ENCODE results near the gene EIF3I. TPM values are rescaled to one million over a fixed set of nuclear protein-coding genes. Genes with fewer than 3 reads are reported as not detected.
A peak's percentile ranks its signal among the peaks of the same experiment; 100 is the strongest.

EIF3I gene
- total and polyA plus RNA-seq, 2 of the 13 experiments (the other 11 are each of a cell fraction or from before 2014, with no cell fraction given): 210 to 223 TPM

DNA sequence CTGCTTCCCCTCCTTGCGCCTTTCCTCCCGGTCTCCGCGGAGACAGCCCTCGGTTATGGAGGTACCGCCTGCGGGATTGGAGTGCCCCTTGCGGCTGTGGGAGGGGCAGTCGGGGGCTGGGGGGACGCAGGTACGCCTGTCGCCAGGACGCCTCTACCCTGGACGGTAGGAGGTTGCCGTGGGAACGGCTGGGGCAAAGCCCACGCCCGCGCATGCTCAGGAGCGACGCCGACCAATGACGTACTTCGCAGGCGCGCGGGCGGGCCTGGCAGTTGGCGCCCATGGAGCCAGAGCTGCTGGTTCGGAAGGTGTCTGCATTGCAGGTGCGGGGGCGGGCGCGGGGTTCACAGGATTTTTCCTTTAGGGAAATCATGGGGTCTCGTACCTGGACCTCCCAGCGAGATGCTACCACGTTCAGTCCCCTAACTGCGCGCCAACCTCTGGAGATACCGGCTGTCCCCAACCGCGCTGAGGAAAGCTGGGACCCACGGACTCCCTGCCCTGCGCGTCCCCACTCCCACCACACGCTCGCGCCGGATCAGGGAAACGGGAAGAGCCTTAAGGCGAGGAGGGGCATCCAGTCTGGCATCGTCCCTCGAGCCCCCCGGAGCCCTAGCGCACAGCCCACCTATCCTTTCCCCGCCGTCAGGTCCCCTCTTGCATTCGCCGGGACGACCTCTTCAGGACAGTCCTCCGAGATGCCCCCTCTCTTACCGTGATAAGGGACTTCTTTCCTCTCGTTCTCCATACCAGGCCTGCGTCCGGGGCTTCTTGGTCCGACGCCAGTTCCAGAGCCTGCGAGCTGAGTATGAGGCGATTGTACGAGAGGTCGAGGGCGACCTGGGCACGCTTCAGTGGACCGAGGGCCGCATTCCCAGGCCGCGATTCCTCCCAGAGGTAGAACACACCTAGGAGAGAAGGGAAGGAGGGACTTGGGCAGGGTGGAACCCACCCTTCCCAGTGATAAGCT is 16.5 kb upstream of the EIF3I start, which contains the start of gene IQCC (continued):
- no peak for TF ChIP-seq FOXK1 (CRISPR knock-in tag; IDR thresholded peaks at IDR 0.05; ENCODE audit: borderline replicate concordance, low read depth)
- TF ChIP-seq POGZ (CRISPR knock-in tag; IDR thresholded peaks at IDR 0.05): no peak
- TF ChIP-seq ZNF660 (CRISPR knock-in tag; IDR thresholded peaks at IDR 0.05; ENCODE audit: borderline replicate concordance, low read depth): no peak
- no peak for TF ChIP-seq ZNF569 (CRISPR knock-in tag; IDR thresholded peaks at IDR 0.05; ENCODE audit: borderline replicate concordance)
- no peak for TF ChIP-seq ZNF460 (CRISPR knock-in tag; IDR thresholded peaks at IDR 0.05; ENCODE audit: borderline replicate concordance)
- TF ChIP-seq SATB2 (CRISPR knock-in tag; IDR thresholded peaks at IDR 0.05): no peak
- no peak; the same call in 1 of the 2 replicates for TF ChIP-seq CENPT (CRISPR knock-in tag; IDR thresholded peaks at IDR 0.05; ENCODE audit: low read depth)
- no peak for TF ChIP-seq RFX5 (IDR thresholded peaks at IDR 0.05; ENCODE audit: low read depth, low read length)
- no peak for TF ChIP-seq ZNF572 (CRISPR knock-in tag; IDR thresholded peaks at IDR 0.05)
- TF ChIP-seq SIN3A (IDR thresholded peaks at IDR 0.05; ENCODE audit: borderline replicate concordance, low read depth, low read length): peak; percentile 82; the same call in 1 of the 2 replicates
- no peak for TF ChIP-seq FOXP1 (IDR thresholded peaks at IDR 0.05)
- no peak for TF ChIP-seq FOXP1 (CRISPR knock-in tag; IDR thresholded peaks at IDR 0.05)
- TF ChIP-seq CBX5 (CRISPR knock-in tag; IDR thresholded peaks at IDR 0.05; ENCODE audit: borderline replicate concordance): no peak
- TF ChIP-seq, protein P1, sequence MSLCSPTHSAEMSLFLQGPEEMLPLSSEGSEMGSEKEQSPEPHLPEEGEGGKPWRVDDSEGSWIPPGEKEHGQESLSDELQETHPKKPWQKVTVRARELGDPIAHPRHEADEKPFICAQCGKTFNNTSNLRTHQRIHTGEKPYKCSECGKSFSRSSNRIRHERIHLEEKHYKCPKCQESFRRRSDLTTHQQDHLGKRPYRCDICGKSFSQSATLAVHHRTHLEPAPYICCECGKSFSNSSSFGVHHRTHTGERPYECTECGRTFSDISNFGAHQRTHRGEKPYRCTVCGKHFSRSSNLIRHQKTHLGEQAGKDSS (CRISPR knock-in tag; IDR thresholded peaks at IDR 0.05; ENCODE audit: borderline replicate concordance, low read depth): no peak
- no peak for TF ChIP-seq RAD51 (IDR thresholded peaks at IDR 0.05; ENCODE audit: borderline replicate concordance)
- TF ChIP-seq ZBTB21 (CRISPR knock-in tag; IDR thresholded peaks at IDR 0.05): no peak
- no peak for TF ChIP-seq ZNF24 (IDR thresholded peaks at IDR 0.05)
- no peak for TF ChIP-seq MXD4 (CRISPR knock-in tag; IDR thresholded peaks at IDR 0.05)
- TF ChIP-seq SP4 (CRISPR knock-in tag; IDR thresholded peaks at IDR 0.05): 0 out of 2 replicates have a peak, but pooled peaks have one; percentile 17
- TF ChIP-seq, protein P2, sequence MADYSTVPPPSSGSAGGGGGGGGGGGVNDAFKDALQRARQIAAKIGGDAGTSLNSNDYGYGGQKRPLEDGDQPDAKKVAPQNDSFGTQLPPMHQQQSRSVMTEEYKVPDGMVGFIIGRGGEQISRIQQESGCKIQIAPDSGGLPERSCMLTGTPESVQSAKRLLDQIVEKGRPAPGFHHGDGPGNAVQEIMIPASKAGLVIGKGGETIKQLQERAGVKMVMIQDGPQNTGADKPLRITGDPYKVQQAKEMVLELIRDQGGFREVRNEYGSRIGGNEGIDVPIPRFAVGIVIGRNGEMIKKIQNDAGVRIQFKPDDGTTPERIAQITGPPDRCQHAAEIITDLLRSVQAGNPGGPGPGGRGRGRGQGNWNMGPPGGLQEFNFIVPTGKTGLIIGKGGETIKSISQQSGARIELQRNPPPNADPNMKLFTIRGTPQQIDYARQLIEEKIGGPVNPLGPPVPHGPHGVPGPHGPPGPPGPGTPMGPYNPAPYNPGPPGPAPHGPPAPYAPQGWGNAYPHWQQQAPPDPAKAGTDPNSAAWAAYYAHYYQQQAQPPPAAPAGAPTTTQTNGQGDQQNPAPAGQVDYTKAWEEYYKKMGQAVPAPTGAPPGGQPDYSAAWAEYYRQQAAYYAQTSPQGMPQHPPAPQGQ (CRISPR knock-in tag; IDR thresholded peaks at IDR 0.05; ENCODE audit: borderline replicate concordance): no peak
- no peak for TF ChIP-seq HNF4A (CRISPR knock-in tag; IDR thresholded peaks at IDR 0.05)
- TF ChIP-seq, protein P3, sequence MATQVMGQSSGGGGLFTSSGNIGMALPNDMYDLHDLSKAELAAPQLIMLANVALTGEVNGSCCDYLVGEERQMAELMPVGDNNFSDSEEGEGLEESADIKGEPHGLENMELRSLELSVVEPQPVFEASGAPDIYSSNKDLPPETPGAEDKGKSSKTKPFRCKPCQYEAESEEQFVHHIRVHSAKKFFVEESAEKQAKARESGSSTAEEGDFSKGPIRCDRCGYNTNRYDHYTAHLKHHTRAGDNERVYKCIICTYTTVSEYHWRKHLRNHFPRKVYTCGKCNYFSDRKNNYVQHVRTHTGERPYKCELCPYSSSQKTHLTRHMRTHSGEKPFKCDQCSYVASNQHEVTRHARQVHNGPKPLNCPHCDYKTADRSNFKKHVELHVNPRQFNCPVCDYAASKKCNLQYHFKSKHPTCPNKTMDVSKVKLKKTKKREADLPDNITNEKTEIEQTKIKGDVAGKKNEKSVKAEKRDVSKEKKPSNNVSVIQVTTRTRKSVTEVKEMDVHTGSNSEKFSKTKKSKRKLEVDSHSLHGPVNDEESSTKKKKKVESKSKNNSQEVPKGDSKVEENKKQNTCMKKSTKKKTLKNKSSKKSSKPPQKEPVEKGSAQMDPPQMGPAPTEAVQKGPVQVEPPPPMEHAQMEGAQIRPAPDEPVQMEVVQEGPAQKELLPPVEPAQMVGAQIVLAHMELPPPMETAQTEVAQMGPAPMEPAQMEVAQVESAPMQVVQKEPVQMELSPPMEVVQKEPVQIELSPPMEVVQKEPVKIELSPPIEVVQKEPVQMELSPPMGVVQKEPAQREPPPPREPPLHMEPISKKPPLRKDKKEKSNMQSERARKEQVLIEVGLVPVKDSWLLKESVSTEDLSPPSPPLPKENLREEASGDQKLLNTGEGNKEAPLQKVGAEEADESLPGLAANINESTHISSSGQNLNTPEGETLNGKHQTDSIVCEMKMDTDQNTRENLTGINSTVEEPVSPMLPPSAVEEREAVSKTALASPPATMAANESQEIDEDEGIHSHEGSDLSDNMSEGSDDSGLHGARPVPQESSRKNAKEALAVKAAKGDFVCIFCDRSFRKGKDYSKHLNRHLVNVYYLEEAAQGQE (IDR thresholded peaks at IDR 0.05; ENCODE audit: borderline replicate concordance in 1 of 2, low read depth in 1 of 2, low read length in 2 of 2): no peak
- TF ChIP-seq ZNF234 (CRISPR knock-in tag; conservative IDR thresholded peaks at IDR 0.05): no peak
- TF ChIP-seq ZNF556 (CRISPR knock-in tag; IDR thresholded peaks at IDR 0.05; ENCODE audit: borderline replicate concordance): 0 out of 2 replicates have a peak, but pooled peaks have one; percentile 27

All from HepG2 (cell line).